ENCODE results near the gene FADS3. TPM values are rescaled to one million over a fixed set of nuclear protein-coding genes. Genes with fewer than 3 reads are reported as not detected.

FADS3 gene
- total RNA-seq, 1 experiment from 2014 or later = 67.9 TPM

DNA sequence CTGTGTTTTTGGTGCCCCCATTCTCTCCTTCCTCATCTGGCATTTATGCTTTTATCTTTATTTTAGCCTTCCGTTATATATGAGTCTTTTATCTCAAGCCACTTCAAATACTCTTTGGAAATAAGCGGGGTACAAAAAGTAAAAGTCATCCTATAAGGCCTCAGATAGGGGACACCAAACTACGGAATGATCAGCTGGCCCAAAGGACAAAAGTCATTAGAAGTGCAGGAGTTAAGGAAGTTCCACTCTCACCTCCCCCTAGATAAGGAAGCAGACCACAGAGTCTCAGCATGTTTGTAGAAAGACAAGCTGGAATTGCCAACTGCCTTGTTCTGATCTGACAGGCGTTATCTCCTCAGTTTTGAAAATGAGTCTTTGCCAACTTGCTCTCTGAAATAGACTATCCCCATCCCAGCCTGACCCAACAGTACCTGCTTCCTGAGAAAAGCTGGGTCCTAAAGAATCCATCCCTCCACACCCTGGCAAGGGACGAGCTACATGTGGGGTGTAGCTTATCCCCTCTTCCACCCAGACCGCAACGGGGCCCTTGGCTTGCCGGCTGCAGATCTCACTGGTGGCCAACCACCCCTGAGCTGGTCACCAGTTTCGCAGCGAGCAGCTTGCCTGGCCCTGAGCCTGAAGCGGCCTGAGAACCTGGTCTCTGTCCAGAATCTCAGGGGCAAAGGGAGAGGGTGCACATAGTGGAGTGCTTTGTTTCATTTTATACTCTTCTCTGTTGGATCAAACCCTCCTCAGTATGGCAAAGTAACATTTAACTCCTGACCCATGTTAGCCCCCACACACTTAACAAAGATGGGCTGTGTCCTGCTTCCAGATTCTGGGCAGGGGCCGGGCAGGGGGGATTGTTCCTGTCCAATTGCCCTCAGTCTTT lies 49.5 kb downstream of the FADS3 start:
- ATAC-seq (no peak; the same call in 1 of the 2 replicates), DNase-seq (no peak)
- Histone ChIP-seq H3F3A (ENCODE audit: low read length, unreplicated experiment) (no peaks in the 10 kb centered on the region), H3K4me3 (ENCODE audit: low read length) (no peak overlapping the region), H3K27ac (ENCODE audit: low read length) (no peak overlapping the region), H3K36me3 (ENCODE audit: low read depth, low read length) (peaks cover 41% of the 10 kb centered on the region), H4K20me1 (ENCODE audit: low read length) (no peaks in the 10 kb centered on the region), H3K9ac (ENCODE audit: low read length) (no peak overlapping the region), H3K9me3 (ENCODE audit: low read length) (no peaks in the 10 kb centered on the region), H3K9me2 (replicated peaks; ENCODE audit: low read length) (no peaks in the 10 kb centered on the region), H2AFZ (ENCODE audit: low read length) (no peak overlapping the region), H3K79me2 (ENCODE audit: low read length) (no peaks in the 10 kb centered on the region), H3K4me1 (ENCODE audit: insufficient read depth, low read length) (no peaks in the 10 kb centered on the region), H3K4me2 (ENCODE audit: low read length) (no peak overlapping the region), H3K27me3 (ENCODE audit: low read length) (no peaks in the 10 kb centered on the region)
- ChIA-PET POLR2A (ENCODE audit: unreplicated experiment) (interaction anchor here (0.6 kb wide), 1 partner anchor 49 kb away, joined by 3 read pairs; the partner anchor contains the start of gene FEN1), CTCF (no interaction called here)
- intact Hi-C loops (cut with micrococcal nuclease) = no loop called here
- TSS peak; percentile 8 for BruUV-seq (replicated peaks)
- TF ChIP-seq EZH2 (IDR thresholded peaks at IDR 0.05; ENCODE audit: low read length, unreplicated experiment) (no peak), EZH2phosphoT487 (IDR thresholded peaks at IDR 0.05; ENCODE audit: borderline replicate concordance, low read length) (no peak)
- TF ChIP-seq, protein P1, sequence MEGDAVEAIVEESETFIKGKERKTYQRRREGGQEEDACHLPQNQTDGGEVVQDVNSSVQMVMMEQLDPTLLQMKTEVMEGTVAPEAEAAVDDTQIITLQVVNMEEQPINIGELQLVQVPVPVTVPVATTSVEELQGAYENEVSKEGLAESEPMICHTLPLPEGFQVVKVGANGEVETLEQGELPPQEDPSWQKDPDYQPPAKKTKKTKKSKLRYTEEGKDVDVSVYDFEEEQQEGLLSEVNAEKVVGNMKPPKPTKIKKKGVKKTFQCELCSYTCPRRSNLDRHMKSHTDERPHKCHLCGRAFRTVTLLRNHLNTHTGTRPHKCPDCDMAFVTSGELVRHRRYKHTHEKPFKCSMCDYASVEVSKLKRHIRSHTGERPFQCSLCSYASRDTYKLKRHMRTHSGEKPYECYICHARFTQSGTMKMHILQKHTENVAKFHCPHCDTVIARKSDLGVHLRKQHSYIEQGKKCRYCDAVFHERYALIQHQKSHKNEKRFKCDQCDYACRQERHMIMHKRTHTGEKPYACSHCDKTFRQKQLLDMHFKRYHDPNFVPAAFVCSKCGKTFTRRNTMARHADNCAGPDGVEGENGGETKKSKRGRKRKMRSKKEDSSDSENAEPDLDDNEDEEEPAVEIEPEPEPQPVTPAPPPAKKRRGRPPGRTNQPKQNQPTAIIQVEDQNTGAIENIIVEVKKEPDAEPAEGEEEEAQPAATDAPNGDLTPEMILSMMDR (conservative IDR thresholded peaks at IDR 0.05; ENCODE audit: low read depth, low read length) = no peak

DNA sequence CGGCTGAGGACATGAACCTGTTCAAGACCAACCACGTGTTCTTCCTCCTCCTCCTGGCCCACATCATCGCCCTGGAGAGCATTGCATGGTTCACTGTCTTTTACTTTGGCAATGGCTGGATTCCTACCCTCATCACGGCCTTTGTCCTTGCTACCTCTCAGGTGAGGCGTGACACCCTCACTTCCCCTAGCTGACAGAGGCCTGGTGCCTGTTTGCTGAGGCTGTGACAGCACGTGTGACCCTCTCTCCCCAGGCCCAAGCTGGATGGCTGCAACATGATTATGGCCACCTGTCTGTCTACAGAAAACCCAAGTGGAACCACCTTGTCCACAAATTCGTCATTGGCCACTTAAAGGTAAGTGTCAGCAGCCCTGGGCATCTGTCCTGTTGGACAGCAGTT lies 51.0 kb downstream of the FADS3 start:
- Histone ChIP-seq H3K9ac (ENCODE audit: low read length) (no peak overlapping the region), H2AFZ (ENCODE audit: low read length) (no peak overlapping the region), H3K4me3 (ENCODE audit: low read length) (no peak overlapping the region), H3K27ac (ENCODE audit: low read length) (no peak overlapping the region), H3K4me1 (ENCODE audit: insufficient read depth, low read length) (no peaks in the 10 kb centered on the region), H4K20me1 (ENCODE audit: low read length) (no peaks in the 10 kb centered on the region), H3K4me2 (ENCODE audit: low read length) (no peak overlapping the region), H3K79me2 (ENCODE audit: low read length) (0 out of 2 replicates have a peak, but pooled peaks cover 9% of the 10 kb centered on the region), H3K9me2 (replicated peaks; ENCODE audit: low read length) (no peaks in the 10 kb centered on the region), H3K9me3 (ENCODE audit: low read length) (no peaks in the 10 kb centered on the region), H3K27me3 (ENCODE audit: low read length) (no peaks in the 10 kb centered on the region), H3F3A (ENCODE audit: low read length, unreplicated experiment) (no peaks in the 10 kb centered on the region), H3K36me3 (ENCODE audit: low read depth, low read length) (peaks cover 41% of the 10 kb centered on the region)
- ATAC-seq (no peak), DNase-seq (no peak)
- CTCF ChIA-PET = no interaction called here
- intact Hi-C loops (cut with micrococcal nuclease) = no loop called here
- BruUV-seq (replicated peaks) = no TSS peak
- TF ChIP-seq EZH2 (IDR thresholded peaks at IDR 0.05; ENCODE audit: low read length, unreplicated experiment) = no peak
- TF ChIP-seq, protein P1 (conservative IDR thresholded peaks at IDR 0.05; ENCODE audit: low read depth, low read length) = no peak
- TF ChIP-seq EZH2phosphoT487 (IDR thresholded peaks at IDR 0.05; ENCODE audit: borderline replicate concordance, low read length) = no peak
- POLR2A ChIA-PET (ENCODE audit: unreplicated experiment) = no interaction called here

DNA sequence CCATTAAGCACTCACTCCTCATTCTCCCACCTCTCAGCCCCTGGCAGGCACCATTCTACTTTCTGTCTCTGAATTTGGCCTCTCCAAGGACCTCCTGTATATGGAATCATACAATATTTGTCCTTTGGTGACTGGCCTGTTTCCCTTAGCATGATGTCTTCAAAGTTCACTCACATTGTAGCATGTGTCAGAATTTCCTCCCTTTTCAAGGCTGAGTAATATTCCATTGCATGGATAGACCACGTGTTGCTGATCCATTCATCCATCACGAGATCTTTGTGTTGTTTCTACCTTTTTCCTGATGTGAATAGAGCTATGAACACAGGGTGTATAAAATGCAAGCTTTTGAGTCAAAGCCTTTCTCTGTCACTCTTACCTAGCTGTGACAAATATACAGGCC lies 51.6 kb downstream of the FADS3 start:
- H3K27ac ChIP-seq (ENCODE audit: low read length) = no peak overlapping the region
- no peak overlapping the region for H2AFZ ChIP-seq (ENCODE audit: low read length)
- CTCF ChIA-PET = no interaction called here
- H3K9me2 ChIP-seq (replicated peaks; ENCODE audit: low read length) = no peaks in the 10 kb centered on the region
- H3K79me2 ChIP-seq (ENCODE audit: low read length) = 0 out of 2 replicates have a peak, but pooled peaks cover 9% of the 10 kb centered on the region
- intact Hi-C loops (cut with micrococcal nuclease) = no loop called here
- H3K9me3 ChIP-seq (ENCODE audit: low read length) = no peaks in the 10 kb centered on the region
- no TSS peak for BruUV-seq (replicated peaks)
- H3K4me2 ChIP-seq (ENCODE audit: low read length) = no peak overlapping the region
- POLR2A ChIA-PET (ENCODE audit: unreplicated experiment) = no interaction called here
- TF ChIP-seq EZH2phosphoT487 (IDR thresholded peaks at IDR 0.05; ENCODE audit: borderline replicate concordance, low read length) = no peak
- TF ChIP-seq, protein P1 (conservative IDR thresholded peaks at IDR 0.05; ENCODE audit: low read depth, low read length) = no peak
- TF ChIP-seq EZH2 (IDR thresholded peaks at IDR 0.05; ENCODE audit: low read length, unreplicated experiment) = no peak
- no peaks in the 10 kb centered on the region for H4K20me1 ChIP-seq (ENCODE audit: low read length)
- peaks cover 37% of the 10 kb centered on the region for H3K36me3 ChIP-seq (ENCODE audit: low read depth, low read length)
- H3K9ac ChIP-seq (ENCODE audit: low read length) = no peak overlapping the region
- no peaks in the 10 kb centered on the region for H3K4me1 ChIP-seq (ENCODE audit: insufficient read depth, low read length)
- ATAC-seq (no peak), DNase-seq (no peak)
- H3F3A ChIP-seq (ENCODE audit: low read length, unreplicated experiment) = no peaks in the 10 kb centered on the region
- no peak overlapping the region for H3K4me3 ChIP-seq (ENCODE audit: low read length)
- H3K27me3 ChIP-seq (ENCODE audit: low read length) = no peaks in the 10 kb centered on the region
